GM13977 (cell line): ENCODE results near the gene APC2.

Experiments
- DNase-seq: peaks from one replicate; pipeline ENCODE4 v3.0.0; 2012; ENCODE audit warnings: low spot score
- in situ Hi-C: fragments of 300-500 bp; cut with MboI; formaldehyde crosslinking; loops from one replicate; pipeline ENCODE4 v1.12.0; 2022; ENCODE audit warnings: low sequenced_read_pairs, low pct_unique_long_range_greater_than_20kb, mixed read lengths, inconsistent platforms; ENCODE audit not compliant: unreplicated experiment
- TF ChIP-seq, protein P1 (sequence below): IDR thresholded peaks from 2 replicates; pipeline ENCODE4 v1.5.1; 2012; ENCODE audit warnings: mild to moderate bottlenecking, control low read depth; ENCODE audit not compliant: insufficient read depth; ENCODE audit errors: extremely low read depth, missing control alignments

Gene APC2

DNA sequence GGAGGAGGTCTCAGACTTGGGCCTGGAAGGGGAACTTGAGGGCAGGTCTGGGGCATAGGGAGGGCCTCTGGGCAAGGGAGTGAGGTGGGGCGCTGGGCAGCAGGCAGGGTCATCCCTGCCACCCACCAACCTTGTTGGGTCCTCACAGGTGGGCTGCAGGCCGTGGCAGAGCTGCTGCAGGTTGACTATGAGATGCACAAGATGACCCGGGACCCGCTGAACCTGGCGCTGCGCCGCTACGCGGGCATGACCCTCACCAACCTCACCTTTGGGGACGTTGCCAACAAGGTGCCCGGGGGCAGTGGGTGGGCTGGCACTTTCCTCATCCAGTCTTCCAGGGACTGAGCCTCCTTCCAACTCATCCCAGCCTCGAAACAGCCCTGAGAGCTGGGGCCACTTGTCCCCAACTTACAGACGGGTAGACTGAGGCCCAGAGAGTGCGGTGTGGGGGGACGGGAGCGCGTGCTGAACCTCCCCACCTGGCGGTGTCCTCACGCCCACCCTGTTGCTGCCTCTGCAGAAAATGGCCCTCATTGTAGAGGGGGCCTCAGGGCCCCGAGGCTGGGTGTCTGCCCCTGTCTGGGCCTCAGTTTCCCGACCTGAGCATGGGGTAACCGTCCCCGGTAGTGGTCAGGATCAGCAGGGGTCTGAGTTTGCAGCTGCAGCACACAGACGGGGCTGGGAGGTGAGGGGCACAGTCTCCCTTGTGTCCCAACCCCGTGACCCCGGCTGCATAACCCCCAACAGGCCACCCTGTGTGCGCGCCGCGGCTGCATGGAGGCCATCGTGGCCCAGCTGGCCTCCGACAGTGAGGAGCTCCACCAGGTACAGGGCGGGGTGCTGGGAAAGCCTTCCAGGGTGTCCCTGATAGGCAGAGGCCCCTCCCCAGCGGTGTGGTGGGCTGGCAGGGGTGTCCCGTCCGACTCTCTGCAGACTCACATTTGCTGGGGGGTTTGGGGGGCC is 10.4 kb downstream of the APC2 start:
- TF ChIP-seq, protein P1, sequence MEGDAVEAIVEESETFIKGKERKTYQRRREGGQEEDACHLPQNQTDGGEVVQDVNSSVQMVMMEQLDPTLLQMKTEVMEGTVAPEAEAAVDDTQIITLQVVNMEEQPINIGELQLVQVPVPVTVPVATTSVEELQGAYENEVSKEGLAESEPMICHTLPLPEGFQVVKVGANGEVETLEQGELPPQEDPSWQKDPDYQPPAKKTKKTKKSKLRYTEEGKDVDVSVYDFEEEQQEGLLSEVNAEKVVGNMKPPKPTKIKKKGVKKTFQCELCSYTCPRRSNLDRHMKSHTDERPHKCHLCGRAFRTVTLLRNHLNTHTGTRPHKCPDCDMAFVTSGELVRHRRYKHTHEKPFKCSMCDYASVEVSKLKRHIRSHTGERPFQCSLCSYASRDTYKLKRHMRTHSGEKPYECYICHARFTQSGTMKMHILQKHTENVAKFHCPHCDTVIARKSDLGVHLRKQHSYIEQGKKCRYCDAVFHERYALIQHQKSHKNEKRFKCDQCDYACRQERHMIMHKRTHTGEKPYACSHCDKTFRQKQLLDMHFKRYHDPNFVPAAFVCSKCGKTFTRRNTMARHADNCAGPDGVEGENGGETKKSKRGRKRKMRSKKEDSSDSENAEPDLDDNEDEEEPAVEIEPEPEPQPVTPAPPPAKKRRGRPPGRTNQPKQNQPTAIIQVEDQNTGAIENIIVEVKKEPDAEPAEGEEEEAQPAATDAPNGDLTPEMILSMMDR, result no peak
- DNase-seq, result no peak
- in situ Hi-C loops, result no loop called here

- in situ Hi-C loops, result no loop called here
- TF ChIP-seq, protein P1, result no peak
Observed at GRCh38 chr19:1461862-1462261, 11.9 kb downstream of the APC2 start.

DNA sequence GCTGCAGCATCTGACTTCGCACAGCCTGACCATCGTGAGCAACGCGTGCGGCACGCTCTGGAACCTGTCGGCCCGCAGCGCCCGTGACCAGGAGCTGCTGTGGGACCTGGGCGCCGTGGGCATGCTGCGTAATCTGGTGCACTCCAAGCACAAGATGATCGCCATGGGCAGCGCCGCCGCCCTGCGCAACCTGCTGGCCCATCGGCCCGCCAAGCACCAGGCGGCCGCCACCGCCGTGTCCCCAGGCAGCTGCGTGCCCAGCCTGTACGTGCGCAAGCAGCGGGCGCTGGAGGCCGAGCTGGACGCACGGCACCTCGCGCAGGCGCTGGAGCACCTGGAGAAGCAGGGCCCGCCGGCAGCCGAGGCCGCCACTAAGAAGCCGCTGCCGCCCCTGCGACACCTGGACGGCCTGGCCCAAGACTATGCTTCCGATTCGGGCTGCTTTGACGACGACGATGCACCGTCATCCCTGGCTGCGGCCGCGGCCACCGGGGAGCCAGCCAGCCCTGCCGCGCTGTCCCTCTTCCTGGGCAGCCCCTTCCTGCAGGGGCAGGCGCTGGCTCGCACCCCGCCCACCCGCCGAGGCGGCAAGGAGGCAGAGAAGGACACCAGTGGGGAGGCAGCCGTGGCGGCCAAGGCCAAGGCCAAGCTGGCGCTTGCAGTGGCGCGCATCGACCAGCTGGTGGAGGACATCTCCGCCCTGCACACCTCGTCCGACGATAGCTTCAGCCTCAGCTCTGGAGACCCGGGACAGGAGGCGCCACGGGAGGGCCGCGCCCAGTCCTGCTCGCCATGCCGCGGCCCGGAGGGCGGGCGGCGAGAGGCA is 15.5 kb downstream of the APC2 start:
- in situ Hi-C loops, result no loop called here
- DNase-seq, result peak; percentile 84
- TF ChIP-seq, protein P1, result peak; percentile 50

More at GRCh38 chr19:1461862-1462261, 11.9 kb downstream of the APC2 start:
- no peak for DNase-seq

- in situ Hi-C loops, result no loop called here
- DNase-seq, result no peak
- TF ChIP-seq, protein P1, result no peak
Observed at GRCh38 chr19:1466018-1466460, 16.1 kb downstream of the APC2 start.

GRCh38 chr19:1466461-1467214 is 16.7 kb downstream of the APC2 start:
- in situ Hi-C loops, result no loop called here
- DNase-seq, result no peak
- TF ChIP-seq, protein P1, result no peak

DNA sequence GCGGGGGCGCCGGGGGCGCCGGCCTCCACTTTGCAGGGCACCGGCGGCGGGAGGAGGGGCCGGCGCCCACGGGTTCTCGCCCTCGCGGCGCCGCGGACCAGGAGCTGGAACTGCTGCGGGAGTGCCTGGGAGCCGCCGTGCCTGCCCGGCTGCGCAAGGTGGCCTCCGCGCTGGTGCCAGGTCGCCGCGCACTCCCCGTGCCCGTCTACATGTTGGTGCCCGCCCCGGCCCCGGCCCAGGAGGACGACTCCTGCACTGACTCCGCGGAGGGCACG is 17.2 kb downstream of the APC2 start:
- no peak for DNase-seq
- TF ChIP-seq, protein P1, result no peak
- in situ Hi-C loops, result no loop called here
